ENCODE measurements around the gene WNT5A. TPM values are rescaled to one million over a fixed set of nuclear protein-coding genes. Genes with fewer than 3 reads are reported as not detected.
"Not testable (repeated sequence)": the region's sequence is repeated elsewhere in the genome, so short reads cannot be mapped to it uniquely, and the experiment has no call there.

Gene WNT5A
- total RNA-seq, 1 donor from 2014 or later = 11.6 TPM

GRCh38 chr3:55505776-55506175 lies 18.7 kb upstream of the WNT5A start:
- Mint-ChIP-seq H3K4me1 (ENCODE audit: low read depth) (no peaks in the 10 kb centered on the region), H3K9me3 (ENCODE audit: low read depth) (no peaks in the 10 kb centered on the region), H3K36me3 (ENCODE audit: low read depth) (no peaks in the 10 kb centered on the region), H3K27ac (ENCODE audit: unreplicated experiment) (no peak overlapping the region), H3K4me3 (ENCODE audit: unreplicated experiment) (no peak overlapping the region), H3K27me3 (ENCODE audit: low read depth) (peaks cover 4% of the 10 kb centered on the region)
- TF ChIP-seq CTCF (IDR thresholded peaks at IDR 0.05) = no peak
- DNase-seq (ENCODE audit: low spot score) = no peak

GRCh38 chr3:55505102-55505501 lies 18.0 kb upstream of the WNT5A start:
- not testable (repeated sequence) for DNase-seq (ENCODE audit: low spot score)

GRCh38 chr3:55501905-55502304 lies 14.8 kb upstream of the WNT5A start:
- Mint-ChIP-seq H3K9me3 (ENCODE audit: low read depth) (no peaks in the 10 kb centered on the region), H3K27ac (ENCODE audit: unreplicated experiment) (no peak overlapping the region), H3K4me3 (ENCODE audit: unreplicated experiment) (no peak overlapping the region), H3K36me3 (ENCODE audit: low read depth) (no peaks in the 10 kb centered on the region), H3K27me3 (ENCODE audit: low read depth) (no peaks in the 10 kb centered on the region), H3K4me1 (ENCODE audit: low read depth) (no peaks in the 10 kb centered on the region)
- DNase-seq (ENCODE audit: low spot score) = no peak
- no peak for TF ChIP-seq CTCF (IDR thresholded peaks at IDR 0.05)

More at GRCh38 chr3:55505102-55505501, 18.0 kb upstream of the WNT5A start:
- H3K27ac Mint-ChIP-seq (ENCODE audit: unreplicated experiment); H3K27me3 Mint-ChIP-seq (ENCODE audit: low read depth); H3K9me3 Mint-ChIP-seq (ENCODE audit: low read depth); H3K4me3 Mint-ChIP-seq (ENCODE audit: unreplicated experiment); H3K36me3 Mint-ChIP-seq (ENCODE audit: low read depth); H3K4me1 Mint-ChIP-seq (ENCODE audit: low read depth): not testable (repeated sequence)
- TF ChIP-seq CTCF (IDR thresholded peaks at IDR 0.05) = peak; percentile 74

- TF ChIP-seq CTCF (IDR thresholded peaks at IDR 0.05) = no peak
- no peak for DNase-seq (ENCODE audit: low spot score)
- Mint-ChIP-seq H3K9me3 (ENCODE audit: low read depth) (no peaks in the 10 kb centered on the region), H3K4me3 (ENCODE audit: unreplicated experiment) (no peak overlapping the region), H3K36me3 (ENCODE audit: low read depth) (no peaks in the 10 kb centered on the region), H3K27ac (ENCODE audit: unreplicated experiment) (no peak overlapping the region), H3K27me3 (ENCODE audit: low read depth) (no peaks in the 10 kb centered on the region), H3K4me1 (ENCODE audit: low read depth) (no peaks in the 10 kb centered on the region)
Observed at GRCh38 chr3:55500555-55501330, 13.6 kb upstream of the WNT5A start.

GRCh38 chr3:55498520-55498919 lies 11.4 kb upstream of the WNT5A start:
- DNase-seq (ENCODE audit: low spot score) = no peak
- Mint-ChIP-seq H3K4me3 (ENCODE audit: unreplicated experiment) (no peak overlapping the region), H3K9me3 (ENCODE audit: low read depth) (no peaks in the 10 kb centered on the region), H3K4me1 (ENCODE audit: low read depth) (no peaks in the 10 kb centered on the region), H3K27ac (ENCODE audit: unreplicated experiment) (no peak overlapping the region), H3K36me3 (ENCODE audit: low read depth) (no peaks in the 10 kb centered on the region), H3K27me3 (ENCODE audit: low read depth) (no peaks in the 10 kb centered on the region)
- TF ChIP-seq CTCF (IDR thresholded peaks at IDR 0.05) = no peak

Measured in chondrocyte (in vitro differentiated cells).